Measurements from ENCODE around the gene RBMS3.

GRCh38 chr3:29381595-29381994 is 100.7 kb downstream of the RBMS3 start:
- no peak for TF ChIP-seq POLR2A (IDR thresholded peaks at IDR 0.05)
- TF ChIP-seq, protein P1, sequence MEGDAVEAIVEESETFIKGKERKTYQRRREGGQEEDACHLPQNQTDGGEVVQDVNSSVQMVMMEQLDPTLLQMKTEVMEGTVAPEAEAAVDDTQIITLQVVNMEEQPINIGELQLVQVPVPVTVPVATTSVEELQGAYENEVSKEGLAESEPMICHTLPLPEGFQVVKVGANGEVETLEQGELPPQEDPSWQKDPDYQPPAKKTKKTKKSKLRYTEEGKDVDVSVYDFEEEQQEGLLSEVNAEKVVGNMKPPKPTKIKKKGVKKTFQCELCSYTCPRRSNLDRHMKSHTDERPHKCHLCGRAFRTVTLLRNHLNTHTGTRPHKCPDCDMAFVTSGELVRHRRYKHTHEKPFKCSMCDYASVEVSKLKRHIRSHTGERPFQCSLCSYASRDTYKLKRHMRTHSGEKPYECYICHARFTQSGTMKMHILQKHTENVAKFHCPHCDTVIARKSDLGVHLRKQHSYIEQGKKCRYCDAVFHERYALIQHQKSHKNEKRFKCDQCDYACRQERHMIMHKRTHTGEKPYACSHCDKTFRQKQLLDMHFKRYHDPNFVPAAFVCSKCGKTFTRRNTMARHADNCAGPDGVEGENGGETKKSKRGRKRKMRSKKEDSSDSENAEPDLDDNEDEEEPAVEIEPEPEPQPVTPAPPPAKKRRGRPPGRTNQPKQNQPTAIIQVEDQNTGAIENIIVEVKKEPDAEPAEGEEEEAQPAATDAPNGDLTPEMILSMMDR (IDR thresholded peaks at IDR 0.05) = no peak
